OCI-LY1 (cell line): ENCODE measurements around the gene SLC28A2.

Experiments used
- EZH2 ChIP-seq: fragments of 200-600 bp; sonication (generic), shearing (Covaris generic); IDR thresholded peaks from 2 replicates; pipeline ENCODE4 v1.8.0; 2017; ENCODE audit warnings: borderline replicate concordance, mixed run types, mild to moderate bottlenecking, antibody characterized with exemption, low read length, moderate library complexity, mixed read lengths
- TF ChIP-seq, protein P1 (sequence below): fragments of 200-600 bp; sonication (generic), shearing (Covaris generic); IDR thresholded peaks from 2 replicates; pipeline ENCODE4 v1.5.1; 2017; ENCODE audit warnings: mild to moderate bottlenecking, antibody characterized with exemption, low read length, moderate library complexity, mixed read lengths

DNA sequence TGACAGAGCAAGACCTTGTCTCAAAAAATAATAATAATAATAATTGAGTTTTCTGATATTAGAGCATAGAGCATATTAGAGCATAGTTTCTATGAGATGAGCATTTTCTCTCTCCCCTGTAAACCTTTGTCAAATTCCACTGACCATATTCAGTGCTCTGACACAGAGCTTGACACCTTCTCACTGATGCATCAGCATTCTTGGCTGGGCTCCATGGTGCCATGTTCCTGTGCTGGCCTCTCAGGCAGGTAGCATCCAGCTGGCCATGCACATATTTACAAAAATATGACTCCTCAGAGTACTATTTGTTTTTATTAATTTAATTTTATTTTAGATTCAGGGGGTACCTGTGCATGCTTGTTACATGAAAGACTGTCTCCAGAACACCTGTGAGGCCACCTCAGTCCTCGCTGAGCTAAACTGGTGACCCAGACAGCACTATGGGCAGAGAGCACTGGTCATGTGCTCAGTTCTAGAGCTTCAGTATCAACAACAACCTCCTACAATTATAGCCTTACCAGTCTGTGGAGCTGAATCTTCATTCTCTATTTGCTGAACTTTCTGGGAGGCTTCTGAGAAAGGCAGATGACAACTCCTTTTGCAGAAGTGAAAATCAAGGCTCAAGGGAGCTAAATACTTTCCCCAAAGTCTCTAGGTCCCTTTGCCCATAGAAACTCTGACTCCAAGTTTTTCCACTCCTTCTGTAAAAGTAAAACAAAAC, 21.6 kb upstream of the SLC28A2 start:
- TF ChIP-seq, protein P1, sequence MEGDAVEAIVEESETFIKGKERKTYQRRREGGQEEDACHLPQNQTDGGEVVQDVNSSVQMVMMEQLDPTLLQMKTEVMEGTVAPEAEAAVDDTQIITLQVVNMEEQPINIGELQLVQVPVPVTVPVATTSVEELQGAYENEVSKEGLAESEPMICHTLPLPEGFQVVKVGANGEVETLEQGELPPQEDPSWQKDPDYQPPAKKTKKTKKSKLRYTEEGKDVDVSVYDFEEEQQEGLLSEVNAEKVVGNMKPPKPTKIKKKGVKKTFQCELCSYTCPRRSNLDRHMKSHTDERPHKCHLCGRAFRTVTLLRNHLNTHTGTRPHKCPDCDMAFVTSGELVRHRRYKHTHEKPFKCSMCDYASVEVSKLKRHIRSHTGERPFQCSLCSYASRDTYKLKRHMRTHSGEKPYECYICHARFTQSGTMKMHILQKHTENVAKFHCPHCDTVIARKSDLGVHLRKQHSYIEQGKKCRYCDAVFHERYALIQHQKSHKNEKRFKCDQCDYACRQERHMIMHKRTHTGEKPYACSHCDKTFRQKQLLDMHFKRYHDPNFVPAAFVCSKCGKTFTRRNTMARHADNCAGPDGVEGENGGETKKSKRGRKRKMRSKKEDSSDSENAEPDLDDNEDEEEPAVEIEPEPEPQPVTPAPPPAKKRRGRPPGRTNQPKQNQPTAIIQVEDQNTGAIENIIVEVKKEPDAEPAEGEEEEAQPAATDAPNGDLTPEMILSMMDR = no peak
- no peak for TF ChIP-seq EZH2
